Suprapubic skin (tissue), 4 donors: ENCODE results near the gene DCAF17. TPM values are rescaled to one million over a fixed set of nuclear protein-coding genes. Genes with fewer than 3 reads are reported as not detected.
"Not testable (repeated sequence)": the region's sequence is repeated elsewhere in the genome, so short reads cannot be mapped to it uniquely, and the experiment has no call there.

ENCODE experiments used
- DNase-seq, 2 donors: peaks; one replicate each; pipeline ENCODE4 v3.0.0-alpha.2; 2019; ENCODE audit warnings: low spot score in 2 of 2
- H3K27ac ChIP-seq: fragments of 200-600 bp; sonication (generic); one replicate; pipeline ENCODE4 v1.5.1; 2019
- H3K27me3 ChIP-seq: fragments of 200-600 bp; sonication (generic); one replicate; pipeline ENCODE4 v1.5.1; 2019
- H3K36me3 ChIP-seq: fragments of 200-600 bp; sonication (generic); one replicate; pipeline ENCODE4 v1.5.1; 2019
- H3K4me1 ChIP-seq: fragments of 200-600 bp; sonication (generic); one replicate; pipeline ENCODE4 v1.5.1; 2019
- H3K4me3 ChIP-seq: fragments of 200-600 bp; sonication (generic); one replicate; pipeline ENCODE4 v1.5.1; 2019; ENCODE audit warnings: mild to moderate bottlenecking
- H3K9me3 ChIP-seq: fragments of 200-600 bp; sonication (generic); one replicate; pipeline ENCODE4 v1.5.1; 2019
- EP300 ChIP-seq: sonication (generic); formaldehyde crosslinking; IDR thresholded peaks from one replicate; pipeline ENCODE4 v1.6.1; 2017; ENCODE audit warnings: antibody characterized with exemption
- POLR2A ChIP-seq, 2 donors: fragments of 450-650 bp; IDR thresholded peaks; one replicate each; pipeline ENCODE4 v1.6.1; 2017; ENCODE audit warnings: antibody characterized with exemption in 2 of 2, mild to moderate bottlenecking in 2 of 2, moderate library complexity in 2 of 2
- POLR2AphosphoS5 ChIP-seq, 3 donors: sonication (generic); formaldehyde crosslinking; IDR thresholded peaks; one replicate each; pipeline ENCODE4 v1.6.1; 2017; ENCODE audit warnings: antibody characterized with exemption in 3 of 3
- WGBS: methylation state at CpG from one replicate; pipeline ENCODE4 v1.1.5; 2018; 5-methylcytosine and 5-hydroxymethylcytosine counted together
- total RNA-seq, 4 donors: library from RNA; depleted of rRNA; stranded (reverse); fragments of >200 nt; gene quantifications; one replicate each; pipeline ENCODE4 v1.1.0, GENCODE V29; 2016
- TF ChIP-seq, protein P1 (sequence below), 2 donors: fragments of 200-600 bp in 1 of 2; fragments of 450-650 bp in 1 of 2; sonication (generic) in 1 of 2; IDR thresholded peaks; one replicate each; pipeline ENCODE4 v1.5.1; 2016 to 2019; ENCODE audit warnings: antibody characterized with exemption in 2 of 2, mild to moderate bottlenecking in 1 of 2, moderate library complexity in 1 of 2

The DCAF17 gene
- total RNA-seq, 4 donors from 2014 or later: 12.1 to 25.1 (median 15.1) TPM

DNA sequence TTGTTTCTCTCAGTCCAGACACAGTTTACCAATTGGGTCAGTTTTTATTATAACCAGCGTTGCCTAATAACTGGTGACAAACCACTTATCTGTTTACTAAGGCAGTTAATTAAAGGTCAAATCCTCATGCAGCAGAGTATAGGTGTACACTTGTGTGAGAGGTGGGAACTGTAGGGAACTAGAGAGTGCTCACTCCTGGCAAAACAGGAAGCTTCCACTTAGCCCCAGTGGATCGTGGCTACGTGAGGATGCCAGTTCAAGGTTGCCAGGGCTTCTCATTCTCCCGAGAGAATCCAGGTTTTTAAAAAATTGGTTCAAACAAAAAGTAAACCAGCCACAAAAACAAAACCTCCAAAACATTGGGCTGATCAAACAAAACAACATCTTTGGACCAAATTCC is 96.4 kb downstream of the DCAF17 start:
- no peak overlapping the region for H3K4me3 ChIP-seq
- TF ChIP-seq POLR2A (IDR thresholded peaks at IDR 0.05) (no peak), POLR2AphosphoS5 (IDR thresholded peaks at IDR 0.05) (no peak), EP300 (no peak)
- TF ChIP-seq, protein P1, sequence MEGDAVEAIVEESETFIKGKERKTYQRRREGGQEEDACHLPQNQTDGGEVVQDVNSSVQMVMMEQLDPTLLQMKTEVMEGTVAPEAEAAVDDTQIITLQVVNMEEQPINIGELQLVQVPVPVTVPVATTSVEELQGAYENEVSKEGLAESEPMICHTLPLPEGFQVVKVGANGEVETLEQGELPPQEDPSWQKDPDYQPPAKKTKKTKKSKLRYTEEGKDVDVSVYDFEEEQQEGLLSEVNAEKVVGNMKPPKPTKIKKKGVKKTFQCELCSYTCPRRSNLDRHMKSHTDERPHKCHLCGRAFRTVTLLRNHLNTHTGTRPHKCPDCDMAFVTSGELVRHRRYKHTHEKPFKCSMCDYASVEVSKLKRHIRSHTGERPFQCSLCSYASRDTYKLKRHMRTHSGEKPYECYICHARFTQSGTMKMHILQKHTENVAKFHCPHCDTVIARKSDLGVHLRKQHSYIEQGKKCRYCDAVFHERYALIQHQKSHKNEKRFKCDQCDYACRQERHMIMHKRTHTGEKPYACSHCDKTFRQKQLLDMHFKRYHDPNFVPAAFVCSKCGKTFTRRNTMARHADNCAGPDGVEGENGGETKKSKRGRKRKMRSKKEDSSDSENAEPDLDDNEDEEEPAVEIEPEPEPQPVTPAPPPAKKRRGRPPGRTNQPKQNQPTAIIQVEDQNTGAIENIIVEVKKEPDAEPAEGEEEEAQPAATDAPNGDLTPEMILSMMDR (IDR thresholded peaks at IDR 0.05): no peak
- no peaks in the 10 kb centered on the region for H3K9me3 ChIP-seq
- DNase-seq: no peak
- no peak overlapping the region for H3K27ac ChIP-seq
- peaks cover 19% of the 10 kb centered on the region for H3K4me1 ChIP-seq
- 72% methylated on average over 4 of the region's 4 CpGs for WGBS
- H3K36me3 ChIP-seq: no peaks in the 10 kb centered on the region
- no peaks in the 10 kb centered on the region for H3K27me3 ChIP-seq

DNA sequence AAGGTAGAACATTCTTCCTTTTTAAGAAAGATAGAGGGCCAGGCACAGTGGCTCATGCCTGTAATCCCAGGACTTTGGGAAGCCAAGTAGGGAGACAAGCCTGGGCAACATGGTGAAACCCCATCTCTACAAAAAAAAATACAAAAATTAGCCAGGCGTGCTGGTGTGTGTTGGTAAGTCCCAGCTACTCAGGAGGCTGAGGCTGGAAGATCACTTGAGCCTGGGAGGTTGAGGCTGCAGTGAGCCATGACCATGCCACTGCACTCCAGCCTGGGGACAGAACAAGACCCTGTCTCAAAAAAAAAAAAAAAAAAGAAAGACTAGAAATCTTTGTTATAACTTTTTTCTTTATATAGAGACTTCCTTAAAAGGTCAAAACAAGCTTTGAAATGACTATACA is 96.8 kb downstream of the DCAF17 start:
- not testable (repeated sequence) for H3K27me3 ChIP-seq, DNase-seq, H3K4me3 ChIP-seq, H3K27ac ChIP-seq, H3K9me3 ChIP-seq, H3K36me3 ChIP-seq
- peaks cover 16% of the 10 kb centered on the region for H3K4me1 ChIP-seq
- 71% methylated on average over 1 of the region's 1 CpG for WGBS

DNA sequence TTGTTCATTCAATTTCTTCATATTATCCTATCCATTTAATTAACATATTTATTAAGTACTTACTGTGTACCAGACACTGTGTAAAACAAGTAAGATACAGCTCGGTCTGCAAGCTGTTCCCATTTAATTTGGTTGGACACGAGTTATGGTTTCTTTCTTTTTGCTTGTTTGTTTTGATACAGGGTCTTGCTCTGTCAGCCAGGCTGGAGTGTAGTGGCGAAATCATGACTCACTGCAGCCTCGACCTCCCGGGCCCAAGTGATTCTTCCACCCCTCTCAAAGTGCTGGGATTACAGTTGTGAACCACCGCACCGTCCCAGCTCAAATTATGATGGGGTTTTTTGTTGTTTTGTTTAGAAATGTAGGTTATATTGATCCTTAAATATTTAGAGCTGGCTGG is 97.3 kb downstream of the DCAF17 start:
- TF ChIP-seq, protein P1 (IDR thresholded peaks at IDR 0.05): no peak
- TF ChIP-seq POLR2AphosphoS5 (IDR thresholded peaks at IDR 0.05): no peak
- TF ChIP-seq EP300: no peak
- TF ChIP-seq POLR2A (IDR thresholded peaks at IDR 0.05): no peak
- no peaks in the 10 kb centered on the region for H3K36me3 ChIP-seq
- H3K27me3 ChIP-seq: no peaks in the 10 kb centered on the region
- no peak for DNase-seq
- H3K4me1 ChIP-seq: peaks cover 16% of the 10 kb centered on the region
- WGBS: 51% methylated on average over 7 of the region's 7 CpGs
- no peak overlapping the region for H3K27ac ChIP-seq
- H3K9me3 ChIP-seq: no peaks in the 10 kb centered on the region
- no peak overlapping the region for H3K4me3 ChIP-seq

DNA sequence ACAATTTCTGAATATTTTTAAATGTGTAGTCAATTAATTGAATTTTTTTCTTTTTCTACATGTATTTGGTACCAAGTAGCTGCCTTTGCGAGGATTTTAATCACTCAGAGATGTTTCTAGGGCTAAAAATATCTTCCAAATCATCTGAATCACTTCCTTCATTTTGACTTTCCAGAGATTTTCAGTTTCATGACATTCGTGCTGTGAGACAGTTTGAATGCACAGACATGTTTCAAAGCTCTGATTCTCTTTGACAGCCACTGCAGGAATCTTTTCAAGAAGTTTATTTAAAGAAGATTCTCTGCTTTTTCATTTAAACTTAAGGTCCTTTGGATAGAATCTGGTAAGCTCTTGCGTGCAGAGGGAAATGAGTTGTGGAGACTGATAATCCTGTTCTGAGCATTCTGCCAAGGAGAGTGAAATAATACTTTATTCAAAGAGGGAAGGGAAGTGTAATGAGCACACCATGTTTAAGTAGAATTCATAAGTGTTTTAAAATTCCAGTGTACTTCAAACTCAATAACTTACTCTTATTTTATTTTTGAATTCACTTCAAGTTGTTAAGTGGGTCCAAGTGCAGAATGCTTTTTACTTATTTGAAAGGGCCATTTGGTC is 97.9 kb downstream of the DCAF17 start:
- no peak overlapping the region for H3K27ac ChIP-seq
- TF ChIP-seq POLR2A (IDR thresholded peaks at IDR 0.05): no peak
- TF ChIP-seq POLR2AphosphoS5 (IDR thresholded peaks at IDR 0.05): no peak
- H3K4me3 ChIP-seq: no peak overlapping the region
- no peaks in the 10 kb centered on the region for H3K36me3 ChIP-seq
- DNase-seq: no peak
- H3K9me3 ChIP-seq: no peaks in the 10 kb centered on the region
- H3K27me3 ChIP-seq: no peaks in the 10 kb centered on the region
- 37% methylated on average over 3 of the region's 3 CpGs for WGBS
- H3K4me1 ChIP-seq: peaks cover 16% of the 10 kb centered on the region

DNA sequence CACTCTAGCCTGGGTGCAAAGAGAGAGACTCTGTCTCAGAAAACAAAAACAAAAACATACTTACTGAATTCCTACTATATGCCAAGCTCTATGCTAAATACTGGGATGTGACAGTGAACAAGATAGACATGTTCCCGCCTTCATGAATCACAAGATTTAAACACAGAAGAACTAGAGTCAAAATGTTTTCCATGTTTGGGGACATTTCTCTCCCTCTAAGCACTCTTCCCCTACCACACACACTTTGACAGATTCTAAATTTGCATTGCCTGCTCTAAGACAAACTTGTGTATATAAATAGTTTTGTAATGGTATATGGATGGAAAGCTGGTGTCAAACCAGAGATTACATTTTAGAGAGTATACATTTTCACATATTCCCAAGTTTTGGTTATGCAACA is 99.3 kb downstream of the DCAF17 start:
- TF ChIP-seq EP300: no peak
- TF ChIP-seq POLR2A (IDR thresholded peaks at IDR 0.05): no peak
- TF ChIP-seq, protein P1 (IDR thresholded peaks at IDR 0.05): no peak
- no peak for TF ChIP-seq POLR2AphosphoS5 (IDR thresholded peaks at IDR 0.05)
- H3K4me1 ChIP-seq: peaks cover 16% of the 10 kb centered on the region
- H3K27ac ChIP-seq: no peak overlapping the region

More for the DNA sequence above, 99.3 kb downstream of the DCAF17 start:
- H3K27me3 ChIP-seq: no peaks in the 10 kb centered on the region
- no peaks in the 10 kb centered on the region for H3K9me3 ChIP-seq
- H3K36me3 ChIP-seq: no peaks in the 10 kb centered on the region
- no peak overlapping the region for H3K4me3 ChIP-seq
- no peak for DNase-seq
- WGBS: 91% methylated on average over 1 of the region's 1 CpG

Other genes starting within 250 kb of the DCAF17 start
- 10 to 100 TPM; 35.8 to 42.5 (median 38.7) TPM for gene METTL8, start 236 bp upstream of the DCAF17 start, total RNA-seq
- 100 to 1,000 TPM in 3 of 4 donors, 10 to 100 TPM in 1; 99.4 to 218 (median 157) TPM for gene CYBRD1, start 88.2 kb downstream of the DCAF17 start, total RNA-seq